ENCODE results near the gene SCFD2. TPM values are rescaled to one million over a fixed set of nuclear protein-coding genes. Genes with fewer than 3 reads are reported as not detected.

The SCFD2 gene
- total and polyA plus RNA-seq, 2 of the 8 experiments (the other 6 are each of a cell fraction or from before 2014, with no cell fraction given) = 6.2 to 10.2 TPM

DNA sequence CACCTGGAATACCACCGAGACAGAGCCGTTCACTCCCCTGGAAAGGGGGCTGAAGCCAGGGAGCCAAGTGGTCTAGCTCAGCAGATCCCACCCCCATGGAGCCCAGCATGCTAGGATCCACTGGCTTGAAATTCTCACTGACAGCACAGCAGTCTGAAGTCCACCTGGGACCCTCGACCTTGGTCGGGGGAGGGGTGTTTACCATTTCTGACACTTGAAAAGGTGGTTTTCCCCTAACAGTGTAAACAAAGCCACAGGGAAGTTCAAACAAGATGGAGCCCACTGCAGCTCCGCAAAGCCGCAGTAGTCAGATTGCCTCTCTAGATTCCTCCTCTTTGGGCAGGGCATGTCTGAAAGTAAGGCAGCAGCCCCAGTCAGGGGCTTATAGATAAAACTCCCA is 260.5 kb downstream of the SCFD2 start:
- Histone ChIP-seq H3K56ac (replicated peaks; ENCODE audit: insufficient read length, low read depth, low read length) (no peak overlapping the region), H2BK15ac (ENCODE audit: low read length) (no peak overlapping the region), H2AK5ac (ENCODE audit: low read depth, low read length) (no peak overlapping the region), H2BK20ac (ENCODE audit: low read length) (no peak overlapping the region), H3K79me1 (ENCODE audit: low read depth, low read length) (no peaks in the 10 kb centered on the region), H3K4me3 (ENCODE audit: extremely low read depth in 1 of 4, insufficient read depth in 2 of 4, low read depth in 3 of 4, low read length in 4 of 4) (no peak overlapping the region), H3K4me1 (replicated peaks in 1 of 4; ENCODE audit: control insufficient read depth in 3 of 4, insufficient read depth in 4 of 4, low read length in 3 of 4) (no peaks in the 10 kb centered on the region; a peak in 2 of 7 replicates), H3K9me3 (ENCODE audit: insufficient read depth in 2 of 2, low read depth in 1 of 2, low read length in 1 of 2) (no peaks in the 10 kb centered on the region), H3K9ac (replicated peaks in 1 of 4; ENCODE audit: extremely low read depth in 1 of 4, low read depth in 3 of 4, low read length in 3 of 4) (no peak overlapping the region), H3K23ac (ENCODE audit: insufficient read length) (no peak overlapping the region), H2BK120ac (replicated peaks; ENCODE audit: low read depth, low read length) (no peak overlapping the region), H3K79me2 (ENCODE audit: control insufficient read depth in 1 of 2, insufficient read depth in 2 of 2, low read length in 2 of 2) (no peaks in the 10 kb centered on the region), H3K27me3 (replicated peaks in 1 of 4; ENCODE audit: control insufficient read depth in 3 of 4, extremely low read depth in 1 of 4, insufficient read depth in 3 of 4, low read length in 3 of 4) (no peaks in the 10 kb centered on the region), H4K91ac (replicated peaks; ENCODE audit: insufficient read length, low read length) (no peak overlapping the region), H3K18ac (ENCODE audit: extremely low read depth, low read length) (no peak overlapping the region), H3K23me2 (ENCODE audit: low read depth, low read length) (no peaks in the 10 kb centered on the region), H4K8ac (ENCODE audit: extremely low read depth, insufficient read depth, low read length) (peak overlapping the region; percentile 51; the same call in 1 of the 2 replicates), H2BK12ac (ENCODE audit: low read depth, low read length) (no peak overlapping the region), H3K27ac (ENCODE audit: low read depth, low read length) (no peak overlapping the region), H2AFZ (ENCODE audit: low read length) (no peak overlapping the region), H4K5ac (ENCODE audit: insufficient read length, low read depth, low read length) (no peak overlapping the region), H4K20me1 (replicated peaks in 1 of 2; ENCODE audit: control insufficient read depth in 1 of 2, insufficient read depth in 2 of 2, low read length in 2 of 2) (no peaks in the 10 kb centered on the region), H2BK5ac (ENCODE audit: low read depth, low read length) (no peak overlapping the region), H3K4me2 (ENCODE audit: insufficient read depth in 1 of 2, low read depth in 2 of 2, low read length in 2 of 2) (no peak overlapping the region), H3K4ac (replicated peaks; ENCODE audit: insufficient read length, low read depth, low read length) (no peak overlapping the region), H3K36me3 (ENCODE audit: control insufficient read depth in 2 of 4, insufficient read depth in 4 of 4, low read length in 3 of 4) (no peaks in the 10 kb centered on the region), H3K14ac (ENCODE audit: insufficient read length) (no peak overlapping the region)
- WGBS, 2 experiments (ENCODE audit: extremely low coverage in 1 of 2, insufficient coverage in 1 of 2, insufficient read length in 1 of 2, insufficient replicate concordance in 2 of 2, low coverage in 1 of 2, low lambda C conversion rate in 2 of 2, missing lambda C conversion rate in 1 of 2) = 93% methylated on average over 6 of the region's 6 CpGs; no CpG with 5 or more reads in 1 of the 2 experiments
- POLR2A ChIA-PET (ENCODE audit: partially characterized antibody) = no interaction called here
- DNase-seq (ENCODE audit: low read depth in 1 of 2, low spot score in 2 of 2) (no peak), FAIRE-seq (no peak)
- CTCF ChIA-PET (ENCODE audit: partially characterized antibody) = no interaction called here
- TF ChIP-seq USF2 (IDR thresholded peaks at IDR 0.05; ENCODE audit: low read length) = no peak
- no peak for TF ChIP-seq KDM5A (IDR thresholded peaks at IDR 0.05; ENCODE audit: low read length)
- TF ChIP-seq CTBP2 (IDR thresholded peaks at IDR 0.05; ENCODE audit: borderline replicate concordance, insufficient read depth, insufficient read length, low read length) = no peak
- no peak for TF ChIP-seq BRCA1 (IDR thresholded peaks at IDR 0.05; ENCODE audit: low read depth, low read length)
- TF ChIP-seq POLR2A (IDR thresholded peaks at IDR 0.05; ENCODE audit: control extremely low read depth in 1 of 2, low read depth in 2 of 2, low read length in 2 of 2) = no peak
- TF ChIP-seq EP300 (IDR thresholded peaks at IDR 0.05; ENCODE audit: borderline replicate concordance in 1 of 2, low read depth in 2 of 2, low read length in 2 of 2) = no peak
- TF ChIP-seq CBX8 (IDR thresholded peaks at IDR 0.05; ENCODE audit: borderline replicate concordance, low read depth, low read length) = no peak
- TF ChIP-seq FOSL1 (IDR thresholded peaks at IDR 0.05; ENCODE audit: insufficient read depth, low read depth, low read length) = no peak
- TF ChIP-seq SAP30 (IDR thresholded peaks at IDR 0.05; ENCODE audit: insufficient read depth, insufficient replicate concordance, low read length) = no peak
- no peak for TF ChIP-seq KDM4A (IDR thresholded peaks at IDR 0.05; ENCODE audit: low read depth, low read length, severe bottlenecking)
- no peak for TF ChIP-seq RNF2 (IDR thresholded peaks at IDR 0.05; ENCODE audit: borderline replicate concordance, low read depth, low read length, missing control alignments, poor library complexity, severe bottlenecking)
- no peak for TF ChIP-seq RAD21 (IDR thresholded peaks at IDR 0.05 in 1 of 2, conservative IDR thresholded peaks at IDR 0.05 in 1 of 2; ENCODE audit: low read depth in 2 of 2, low read length in 2 of 2)

Measured in H1 (cell line).